IMR-90 (cell line): Measurements from ENCODE around the gene TECPR2. TPM values are rescaled to one million over a fixed set of nuclear protein-coding genes. Genes with fewer than 3 reads are reported as not detected.

ENCODE experiments used
- ATAC-seq: fragments of 200-7000 bp; cut with Tn5 transposase; 2 replicates; pipeline ENCODE4 v1.9.1; 2020; ENCODE audit warnings: low read depth, mild to moderate bottlenecking, moderate library complexity
- BruUV-seq: library from RNA; stranded (reverse); fragments of 400-500 nt; replicated peaks from 2 replicates; lab custom pipeline; 2021; lab: Mats Ljungman, UMichigan
- CTCF ChIA-PET: fragments of 300-600 bp; formaldehyde crosslinking; extraction: SDS; loops from one replicate; lab custom pipeline; 2021; ENCODE audit warnings: antibody characterized with exemption; lab: Yijun Ruan, JAX
- POLR2A ChIA-PET: fragments of 300-600 bp; sonication (Branson Sonifier 250); formaldehyde crosslinking; loops from one replicate; lab custom pipeline; 2022; ENCODE audit warnings: antibody characterized with exemption; ENCODE audit not compliant: unreplicated experiment; lab: Charles Lee
- DNase-seq: peaks from one replicate; pipeline ENCODE4 v3.0.0; 2013
- H2AFZ ChIP-seq: replicated peaks from 2 replicates; pipeline ENCODE3; 2013; ENCODE audit warnings: low read length, mild to moderate bottlenecking; ENCODE audit not compliant: poor library complexity
- H2AK5ac ChIP-seq: 2 replicates; pipeline ENCODE4 v1.6.1; 2013; ENCODE audit warnings: low read depth, low read length, inconsistent platforms
- H2AK9ac ChIP-seq: replicated peaks from 2 replicates; pipeline ENCODE3; 2013; ENCODE audit warnings: mild to moderate bottlenecking, low read depth, low read length, moderate library complexity; ENCODE audit not compliant: poor library complexity
- H2BK120ac ChIP-seq: 2 replicates; pipeline ENCODE4 v1.6.1; 2013; ENCODE audit warnings: low read depth, low read length, inconsistent platforms
- H2BK15ac ChIP-seq: 3 replicates; pipeline ENCODE4 v1.6.1; 2013; ENCODE audit warnings: low read depth, low read length, inconsistent platforms
- H2BK20ac ChIP-seq: 2 replicates; pipeline ENCODE4 v1.6.1; 2013; ENCODE audit warnings: low read depth, mild to moderate bottlenecking, inconsistent platforms, low read length, moderate library complexity
- H2BK5ac ChIP-seq: 2 replicates; pipeline ENCODE4 v1.6.1; 2013; ENCODE audit warnings: mild to moderate bottlenecking, low read depth, low read length, inconsistent platforms; ENCODE audit not compliant: poor library complexity, severe bottlenecking
- H3K14ac ChIP-seq: replicated peaks from 2 replicates; pipeline ENCODE4 v1.6.1; 2013; ENCODE audit warnings: low read depth, low read length, inconsistent platforms
- H3K18ac ChIP-seq: 2 replicates; pipeline ENCODE4 v1.6.1; 2013; ENCODE audit warnings: low read depth, low read length, control low read depth
- H3K23ac ChIP-seq: 2 replicates; pipeline ENCODE4 v1.6.1; 2013; ENCODE audit warnings: low read depth, low read length, inconsistent platforms
- H3K27ac ChIP-seq: 2 replicates; pipeline ENCODE4 v1.5.1; 2013; ENCODE audit warnings: mild to moderate bottlenecking, control low read depth, low read length; ENCODE audit not compliant: insufficient read depth
- H3K27me3 ChIP-seq: 2 replicates; pipeline ENCODE4 v1.6.1; 2013; ENCODE audit warnings: low read length; ENCODE audit not compliant: control insufficient read depth, insufficient read depth
- H3K36me3 ChIP-seq: 2 replicates; pipeline ENCODE4 v1.6.1; 2013; ENCODE audit warnings: low read length, mixed read lengths; ENCODE audit not compliant: control insufficient read depth, insufficient read depth
- H3K4ac ChIP-seq: 2 replicates; pipeline ENCODE4 v1.6.1; 2013; ENCODE audit warnings: low read depth, low read length, inconsistent platforms
- H3K4me1 ChIP-seq: 2 replicates; pipeline ENCODE4 v1.6.1; 2013; ENCODE audit warnings: low read length, mixed read lengths; ENCODE audit not compliant: control insufficient read depth, insufficient read depth
- H3K4me2 ChIP-seq: 2 replicates; pipeline ENCODE4 v1.6.1; 2013; ENCODE audit warnings: low read depth, mild to moderate bottlenecking, control low read depth, low read length, moderate library complexity
- H3K4me3 ChIP-seq: 2 replicates; pipeline ENCODE4 v1.5.1; 2013; ENCODE audit warnings: low read depth, mild to moderate bottlenecking, control low read depth, low read length, moderate library complexity; ENCODE audit not compliant: insufficient read depth
- H3K56ac ChIP-seq: 2 replicates; pipeline ENCODE4 v1.6.1; 2013; ENCODE audit warnings: low read length, inconsistent platforms; ENCODE audit not compliant: insufficient read depth; ENCODE audit errors: extremely low read depth
- H3K79me1 ChIP-seq, 2 experiments: 2 replicates each; pipeline ENCODE4 v1.6.1; 2013; ENCODE audit warnings: low read length in 2 of 2, inconsistent platforms in 1 of 2, low read depth in 1 of 2
- H3K9ac ChIP-seq: 2 replicates; pipeline ENCODE4 v1.6.1; 2013; ENCODE audit warnings: low read depth, low read length, control low read depth
- H3K9me1 ChIP-seq: 2 replicates; pipeline ENCODE4 v1.6.1; 2013; ENCODE audit warnings: low read length, inconsistent platforms; ENCODE audit not compliant: insufficient read depth
- H3K9me3 ChIP-seq: 2 replicates; pipeline ENCODE4 v1.6.1; 2013; ENCODE audit warnings: low read length; ENCODE audit not compliant: control insufficient read depth, insufficient read depth
- H4K20me1 ChIP-seq: 2 replicates; pipeline ENCODE4 v1.6.1; 2013; ENCODE audit warnings: low read length, inconsistent platforms; ENCODE audit not compliant: insufficient read depth
- H4K5ac ChIP-seq: 2 replicates; pipeline ENCODE4 v1.6.1; 2013; ENCODE audit warnings: mild to moderate bottlenecking, low read depth, low read length, control low read depth
- H4K8ac ChIP-seq, 2 experiments: 2 replicates each; pipeline ENCODE4 v1.6.1; 2013; ENCODE audit warnings: low read depth in 2 of 2, low read length in 2 of 2, control low read depth in 1 of 2, inconsistent platforms in 1 of 2
- H4K91ac ChIP-seq: 2 replicates; pipeline ENCODE4 v1.6.1; 2013; ENCODE audit warnings: low read depth, low read length, inconsistent platforms; ENCODE audit not compliant: insufficient read depth
- BHLHE40 ChIP-seq: fragments of 150-350 bp; IDR thresholded peaks from 2 replicates; pipeline ENCODE4 v1.6.1; 2016; ENCODE audit warnings: mild to moderate bottlenecking, low read depth, low read length
- CEBPB ChIP-seq: IDR thresholded peaks from 2 replicates; pipeline ENCODE4 v1.6.1; 2012; ENCODE audit warnings: low read depth, low read length, improper control_type of control experiment
- CHD1 ChIP-seq: IDR thresholded peaks from 2 replicates; pipeline ENCODE4 v1.6.1; 2012; ENCODE audit warnings: low read depth, low read length, improper control_type of control experiment
- CTCF ChIP-seq: conservative IDR thresholded peaks from 2 replicates; pipeline ENCODE4 v1.5.1; 2012; ENCODE audit warnings: mild to moderate bottlenecking, low read depth, low read length, improper control_type of control experiment
- FOS ChIP-seq: fragments of 150-350 bp; IDR thresholded peaks from 2 replicates; pipeline ENCODE4 v1.6.1; 2016; ENCODE audit warnings: low read depth, low read length
- MAFK ChIP-seq: IDR thresholded peaks from 2 replicates; pipeline ENCODE4 v1.6.1; 2012; ENCODE audit warnings: low read depth, low read length, improper control_type of control experiment
- MAZ ChIP-seq: IDR thresholded peaks from 2 replicates; pipeline ENCODE4 v1.6.1; 2012; ENCODE audit warnings: low read depth, mild to moderate bottlenecking, low read length, improper control_type of control experiment, moderate library complexity, borderline replicate concordance
- NFE2L2 ChIP-seq: fragments of 150-350 bp; IDR thresholded peaks from 2 replicates; pipeline ENCODE4 v1.6.1; 2016; ENCODE audit warnings: low read depth, mild to moderate bottlenecking, low read length
- POLR2A ChIP-seq: IDR thresholded peaks from 2 replicates; pipeline ENCODE4 v1.6.1; 2012; ENCODE audit warnings: mild to moderate bottlenecking, low read depth, low read length
- RAD21 ChIP-seq: IDR thresholded peaks from 2 replicates; pipeline ENCODE4 v1.6.1; 2012; ENCODE audit warnings: low read length, improper control_type of control experiment
- RCOR1 ChIP-seq: IDR thresholded peaks from 2 replicates; pipeline ENCODE4 v1.6.1; 2012; ENCODE audit warnings: mild to moderate bottlenecking, low read length, improper control_type of control experiment; ENCODE audit not compliant: insufficient replicate concordance
- USF2 ChIP-seq: fragments of 150-350 bp; IDR thresholded peaks from 2 replicates; pipeline ENCODE4 v1.6.1; 2017; ENCODE audit warnings: mild to moderate bottlenecking, antibody characterized with exemption, low read length, low read depth
- WGBS, 2 experiments: methylation state at CpG; one replicate each; pipeline versions ENCODE4 v1.1.5 to v1.1.7; 2013; ENCODE audit warnings: missing lambda C conversion rate in 2 of 2; ENCODE audit not compliant: insufficient read length in 1 of 2; ENCODE audit errors: extremely low coverage in 2 of 2; 5-methylcytosine and 5-hydroxymethylcytosine counted together
- dilution Hi-C: fragments of 300-500 bp; cut with HindIII; formaldehyde crosslinking; loops from one replicate; pipeline ENCODE4 v1.14.3; 2018; ENCODE audit warnings: low sequenced_read_pairs; ENCODE audit not compliant: unreplicated experiment
- in situ Hi-C: fragments of 300-500 bp; cut with MboI; formaldehyde crosslinking; loops from 3 replicates; pipeline ENCODE4 v1.14.3; 2019; ENCODE audit warnings: low sequenced_read_pairs, inconsistent platforms, mixed read lengths
- intact Hi-C: fragments of 100-400 bp; cut with micrococcal nuclease; formaldehyde crosslinking; loops from 2 replicates; pipeline ENCODE4 v1.10.0; 2022
- polyA plus RNA-seq, 3 experiments: library from polyadenylated mRNA; depleted of rRNA; stranded (reverse); fragments of >200 nt; gene quantifications; 2 replicates each; pipeline ENCODE4 v1.2.3, GENCODE V29; 2012; ENCODE audit warnings: low replicate concordance in 1 of 3
- total RNA-seq: library from RNA; depleted of rRNA; stranded (reverse); fragments of >200 nt; gene quantifications from 2 replicates; pipeline ENCODE4 v1.2.3, GENCODE V29; 2012

The TECPR2 gene
- total and polyA plus RNA-seq, 2 of the 4 experiments (the other 2 are of a cell fraction), result 9.5 to 11.7 TPM

GRCh38 chr14:102362084-102362483 lies 657 bp upstream of the TECPR2 start:
- peak overlapping the region; percentile 96 for H2AFZ ChIP-seq
- dilution Hi-C loops (no loop called here), in situ Hi-C loops (no loop called here), intact Hi-C loops (no loop called here)
- peaks cover 7% of the 10 kb centered on the region for H3K36me3 ChIP-seq
- H3K23ac ChIP-seq, result peak overlapping the region; percentile 89
- H2BK5ac ChIP-seq, result peak overlapping the region; percentile 84
- peak overlapping the region; percentile 84; the same call in 1 of the 2 replicates for H3K4ac ChIP-seq
- H2BK120ac ChIP-seq, result no peak overlapping the region
- peak overlapping the region; percentile 100 for H3K4me2 ChIP-seq
- BruUV-seq, result no TSS peak
- peaks cover 15% of the 10 kb centered on the region for H3K9me1 ChIP-seq
- peak overlapping the region; percentile 46; the same call in 1 of the 2 replicates for H4K91ac ChIP-seq
- no peaks in the 10 kb centered on the region for H3K27me3 ChIP-seq
- H4K20me1 ChIP-seq, result peaks cover 10% of the 10 kb centered on the region; the same call in 1 of the 2 replicates
- ChIA-PET CTCF (no interaction called here), POLR2A (interaction anchor here (0.6 kb wide), 1 partner anchor 11 kb away, joined by 3 read pairs; no protein-coding TSS in a partner anchor)
- peaks cover 7% of the 10 kb centered on the region for H3K4me1 ChIP-seq
- H4K5ac ChIP-seq, result peak overlapping the region; percentile 79
- H3K27ac ChIP-seq, result peak overlapping the region; percentile 81
- WGBS, 2 experiments, result 56% methylated on average over 2 of the region's 4 CpGs; no CpG with 5 or more reads in 1 of the 2 experiments
- ATAC-seq (no peak; the same call in 1 of the 2 replicates), DNase-seq (peak; percentile 57)
- H2AK5ac ChIP-seq, result peak overlapping the region; percentile 89
- TF ChIP-seq CHD1 (no peak), POLR2A (no peak), RAD21 (no peak), USF2 (no peak), MAZ (no peak), CTCF (no peak), BHLHE40 (no peak), RCOR1 (peak; percentile 90), CEBPB (no peak), MAFK (no peak), FOS (peak; percentile 15; the same call in 1 of the 2 replicates), NFE2L2 (no peak)
- H3K14ac ChIP-seq, result peak overlapping the region; percentile 98
- peak overlapping the region; percentile 17; the same call in 1 of the 2 replicates for H3K18ac ChIP-seq
- peak overlapping the region; percentile 87 for H3K56ac ChIP-seq
- peak overlapping the region; percentile 86 for H3K9ac ChIP-seq
- peak overlapping the region; percentile 26; the same call in 1 of the 3 replicates for H2BK15ac ChIP-seq
- peak overlapping the region; percentile 89 to 92 for H4K8ac ChIP-seq
- H2BK20ac ChIP-seq, result no peak overlapping the region
- H2AK9ac ChIP-seq, result peak overlapping the region; percentile 94
- no peaks in the 10 kb centered on the region for H3K9me3 ChIP-seq
- peaks cover 54 to 66% of the 10 kb centered on the region in 2 experiments for H3K79me1 ChIP-seq
- H3K4me3 ChIP-seq, result peak overlapping the region; percentile 90
